ENCODE data around the gene CLTA.
A peak's percentile ranks its signal among the peaks of the same experiment; 100 is the strongest.
"Not testable (repeated sequence)": the region's sequence is repeated elsewhere in the genome, so short reads cannot be mapped to it uniquely, and the experiment has no call there.

CLTA gene

GRCh38 chr9:36239675-36240074 lies 49.0 kb downstream of the CLTA start:
- not testable (repeated sequence) for DNase-seq (ENCODE audit: low read depth in 2 of 2)

DNA sequence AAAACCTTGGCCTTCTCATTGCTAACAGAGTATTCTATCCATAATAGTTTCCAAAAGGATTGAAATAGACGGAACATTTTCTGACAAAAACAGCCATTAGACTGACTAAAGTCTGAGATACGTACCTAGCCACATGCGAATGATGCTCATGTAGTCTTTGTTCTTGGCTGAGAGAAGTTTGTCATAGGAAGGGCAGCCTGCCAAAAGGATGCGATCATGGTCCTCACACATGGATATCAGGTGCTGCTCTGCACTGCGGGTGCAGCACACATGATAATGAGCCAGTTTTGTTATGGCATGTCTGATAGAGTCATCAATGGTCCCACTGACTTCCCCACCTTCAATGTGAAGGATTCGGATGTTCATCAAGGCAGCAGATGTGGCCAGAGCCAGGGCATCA lies 55.2 kb downstream of the CLTA start:
- DNase-seq (ENCODE audit: low read depth in 2 of 2) = no peak

GRCh38 chr9:36247356-36247755 lies 56.6 kb downstream of the CLTA start:
- no peak for DNase-seq (ENCODE audit: low read depth in 2 of 2)

DNA sequence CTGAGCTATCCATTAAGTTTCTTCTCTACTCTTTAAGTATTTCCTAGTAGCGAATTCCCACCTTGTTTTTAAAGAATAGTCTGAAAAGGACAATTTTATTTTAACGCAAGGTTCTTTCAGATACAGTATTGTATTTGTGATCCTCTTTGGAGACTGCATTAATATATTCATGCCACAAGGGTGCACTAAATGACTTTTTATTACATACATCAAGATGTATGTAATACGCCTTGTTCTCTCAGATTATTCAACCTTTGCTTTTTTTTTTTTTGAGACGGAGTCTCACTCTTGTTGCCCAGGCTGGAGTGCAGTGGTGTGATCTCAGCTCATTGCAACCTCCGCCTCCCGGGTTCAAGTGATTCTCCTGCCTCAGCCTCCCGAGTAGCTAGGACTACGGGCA lies 57.3 kb downstream of the CLTA start:
- not testable (repeated sequence) for DNase-seq (ENCODE audit: low read depth in 2 of 2)

DNA sequence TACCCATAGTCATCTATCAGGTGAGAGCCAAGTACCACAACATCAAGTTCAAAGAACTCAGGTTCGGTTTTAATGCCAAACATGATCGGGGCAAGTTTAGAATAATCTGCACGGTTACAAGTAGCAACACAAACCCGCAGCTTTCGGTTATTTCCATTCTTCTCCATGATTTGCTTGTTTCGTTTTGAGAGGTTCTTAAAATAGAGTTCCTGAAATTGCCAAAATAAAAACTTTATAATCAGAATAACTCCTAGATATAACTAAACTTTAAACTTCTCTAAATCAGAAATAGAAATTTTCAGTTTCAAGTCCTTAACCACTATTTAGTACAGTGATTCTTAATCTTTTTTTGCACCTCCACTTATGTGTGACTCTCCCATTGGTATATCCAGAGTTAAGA lies 58.5 kb downstream of the CLTA start:
- DNase-seq (ENCODE audit: low read depth in 2 of 2) = no peak

- no peak for DNase-seq (ENCODE audit: low read depth in 2 of 2)
Observed at GRCh38 chr9:36250079-36250478, 59.4 kb downstream of the CLTA start.

GRCh38 chr9:36251428-36251827 lies 60.7 kb downstream of the CLTA start:
- no peak for DNase-seq (ENCODE audit: low read depth in 2 of 2)

- peak; percentile 93 to 97 for DNase-seq (ENCODE audit: low read depth in 2 of 2)
Observed at GRCh38 chr9:36258208-36258995, 67.7 kb downstream of the CLTA start, which contains the start of gene GNE. GNE (minus strand) TSS chr9:36258448; CDS start chr9:36249355, 9,093 bp downstream.

DNA sequence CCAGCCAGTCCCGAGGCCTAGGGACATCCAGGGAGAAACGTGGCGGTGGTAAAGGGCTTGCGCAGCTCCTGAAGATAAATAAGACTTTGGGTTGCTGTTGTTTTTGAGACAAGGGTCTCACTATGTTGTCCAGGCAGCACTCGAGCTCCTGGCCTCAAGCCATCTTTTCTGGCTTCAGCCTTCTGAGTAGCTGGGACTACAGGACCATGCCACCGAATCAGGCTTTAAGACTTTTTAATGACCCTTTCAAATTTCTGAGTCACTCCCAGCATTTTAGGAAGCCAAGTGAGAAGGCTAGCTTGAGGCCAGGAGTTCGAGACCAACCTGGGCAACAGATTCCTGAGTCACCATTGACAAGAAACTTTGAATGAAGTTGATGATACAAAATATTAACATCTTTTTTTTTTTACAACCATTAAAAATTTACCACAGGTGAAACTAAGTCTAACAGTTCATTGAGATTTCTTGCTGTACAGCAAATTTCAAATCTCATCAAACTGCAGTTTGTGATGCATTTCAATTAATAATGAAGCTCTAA lies 68.3 kb downstream of the CLTA start:
- DNase-seq (ENCODE audit: low read depth in 2 of 2) = no peak

Data from stimulated activated CD8-positive, alpha-beta memory T cell treated with anti-CD3 and anti-CD28 coated beads, Interleukin-2, amount 100 ng/mL, for 1 hour (primary cell).